ENCODE measurements around the gene ZNF212.
A peak's percentile ranks its signal among the peaks of the same experiment; 100 is the strongest.

Gene ZNF212

GRCh38 chr7:149195180-149196150 lies 44.0 kb upstream of the ZNF212 start, which contains the start of gene ZNF282 (continued):
- TF ChIP-seq ZNF280C (tag by site-specific recombination; IDR thresholded peaks at IDR 0.05): no peak
- peak; percentile 35; the same call in 1 of the 2 replicates for TF ChIP-seq ZNF184 (tag by site-specific recombination; IDR thresholded peaks at IDR 0.05)
- TF ChIP-seq ZNF2 (tag by site-specific recombination; IDR thresholded peaks at IDR 0.05): peak; percentile 62; the same call in 1 of the 2 replicates
- 0 out of 2 replicates have a peak, but pooled peaks have one; percentile 22 for TF ChIP-seq ZNF266 (tag by site-specific recombination; IDR thresholded peaks at IDR 0.05; ENCODE audit: low read depth)
- TF ChIP-seq ZNF18 (tag by site-specific recombination; IDR thresholded peaks at IDR 0.05): no peak
- no peak for TF ChIP-seq ZNF596 (tag by site-specific recombination; IDR thresholded peaks at IDR 0.05)
- TF ChIP-seq GLI4 (tag by site-specific recombination; IDR thresholded peaks at IDR 0.05): no peak
- TF ChIP-seq ZNF223 (tag by site-specific recombination; IDR thresholded peaks at IDR 0.05): no peak
- TF ChIP-seq ZNF37A (tag by site-specific recombination; IDR thresholded peaks at IDR 0.05): no peak
- 0 out of 2 replicates have a peak, but pooled peaks have one; percentile 38 for TF ChIP-seq MEIS1 (CRISPR knock-in tag; IDR thresholded peaks at IDR 0.05; ENCODE audit: borderline replicate concordance)
- no peak for TF ChIP-seq ZNF624 (tag by site-specific recombination; IDR thresholded peaks at IDR 0.05)
- TF ChIP-seq ZNF548 (tag by site-specific recombination; IDR thresholded peaks at IDR 0.05): no peak
- TF ChIP-seq INSM2 (tag by site-specific recombination; IDR thresholded peaks at IDR 0.05): 0 out of 2 replicates have a peak, but pooled peaks have one; percentile 36
- TF ChIP-seq ZNF76 (tag by site-specific recombination; IDR thresholded peaks at IDR 0.05; ENCODE audit: borderline replicate concordance, low read depth): peak; percentile 94
- TF ChIP-seq ZNF544 (tag by site-specific recombination; IDR thresholded peaks at IDR 0.05): no peak
- TF ChIP-seq ZNF311 (tag by site-specific recombination; IDR thresholded peaks at IDR 0.05; ENCODE audit: borderline replicate concordance): no peak
- no peak for TF ChIP-seq ZNF510 (tag by site-specific recombination; IDR thresholded peaks at IDR 0.05; ENCODE audit: insufficient replicate concordance)
- TF ChIP-seq ZFP69B (tag by site-specific recombination; IDR thresholded peaks at IDR 0.05): peak; percentile 72
- no peak for TF ChIP-seq ZNF280D (tag by site-specific recombination; IDR thresholded peaks at IDR 0.05)
- no peak for TF ChIP-seq ZNF16 (tag by site-specific recombination; IDR thresholded peaks at IDR 0.05; ENCODE audit: low read depth)
- no peak for TF ChIP-seq OSR2 (tag by site-specific recombination; IDR thresholded peaks at IDR 0.05)
- peak; percentile 99 for TF ChIP-seq IKZF3 (tag by site-specific recombination; IDR thresholded peaks at IDR 0.05)
- TF ChIP-seq ZNF140 (tag by site-specific recombination; IDR thresholded peaks at IDR 0.05): no peak
- no peak; the same call in 1 of the 2 replicates for TF ChIP-seq HOXC10 (CRISPR knock-in tag; IDR thresholded peaks at IDR 0.05)
- no peak for TF ChIP-seq ZNF830 (tag by site-specific recombination; IDR thresholded peaks at IDR 0.05; ENCODE audit: low read depth)
- no peak for TF ChIP-seq ZSCAN18 (tag by site-specific recombination; IDR thresholded peaks at IDR 0.05)
- TF ChIP-seq HOXD13 (CRISPR knock-in tag; IDR thresholded peaks at IDR 0.05; ENCODE audit: borderline replicate concordance): no peak
- TF ChIP-seq ZNF600 (tag by site-specific recombination; IDR thresholded peaks at IDR 0.05): peak; percentile 56
- TF ChIP-seq ZSCAN30 (tag by site-specific recombination; IDR thresholded peaks at IDR 0.05): peak; percentile 83
- TF ChIP-seq ZNF202 (tag by site-specific recombination; IDR thresholded peaks at IDR 0.05; ENCODE audit: borderline replicate concordance): no peak

All from HEK293 (cell line).